Chondrocyte (in vitro differentiated cells): ENCODE measurements around the gene AGBL3. TPM values are rescaled to one million over a fixed set of nuclear protein-coding genes. Genes with fewer than 3 reads are reported as not detected.

ENCODE experiments used
- DNase-seq: peaks from one replicate; pipeline ENCODE4 v3.0.0; 2021; ENCODE audit warnings: mixed read lengths, low spot score
- H3K27ac Mint-ChIP-seq: one replicate; pipeline ENCODE4 v1.8.0; 2021; ENCODE audit warnings: mild to moderate bottlenecking, moderate library complexity, mixed read lengths; ENCODE audit not compliant: unreplicated experiment
- H3K27me3 Mint-ChIP-seq: 2 replicates; pipeline ENCODE4 v1.8.0; 2021; ENCODE audit warnings: low read depth, mixed read lengths
- H3K36me3 Mint-ChIP-seq: 2 replicates; pipeline ENCODE4 v1.8.0; 2021; ENCODE audit warnings: low read depth, mixed read lengths
- H3K4me1 Mint-ChIP-seq: 2 replicates; pipeline ENCODE4 v1.8.0; 2021; ENCODE audit warnings: low read depth, mild to moderate bottlenecking, mixed read lengths
- H3K4me3 Mint-ChIP-seq: one replicate; pipeline ENCODE4 v1.8.0; 2021; ENCODE audit warnings: mild to moderate bottlenecking, moderate library complexity, mixed read lengths; ENCODE audit not compliant: unreplicated experiment
- H3K9me3 Mint-ChIP-seq: 2 replicates; pipeline ENCODE4 v1.8.0; 2021; ENCODE audit warnings: low read depth, mixed read lengths
- total RNA-seq: library from RNA; stranded (reverse); gene quantifications from 3 replicates; pipeline ENCODE4 v1.2.1, GENCODE V29; 2021
- TF ChIP-seq, protein P1 (sequence below): fragments of 200-600 bp; sonication (generic); IDR thresholded peaks from 2 replicates; pipeline ENCODE4 v1.5.0; 2021; ENCODE audit warnings: antibody characterized with exemption, mild to moderate bottlenecking, moderate library complexity

AGBL3 gene
- total RNA-seq, 1 donor from 2014 or later, result 0.30 TPM

DNA sequence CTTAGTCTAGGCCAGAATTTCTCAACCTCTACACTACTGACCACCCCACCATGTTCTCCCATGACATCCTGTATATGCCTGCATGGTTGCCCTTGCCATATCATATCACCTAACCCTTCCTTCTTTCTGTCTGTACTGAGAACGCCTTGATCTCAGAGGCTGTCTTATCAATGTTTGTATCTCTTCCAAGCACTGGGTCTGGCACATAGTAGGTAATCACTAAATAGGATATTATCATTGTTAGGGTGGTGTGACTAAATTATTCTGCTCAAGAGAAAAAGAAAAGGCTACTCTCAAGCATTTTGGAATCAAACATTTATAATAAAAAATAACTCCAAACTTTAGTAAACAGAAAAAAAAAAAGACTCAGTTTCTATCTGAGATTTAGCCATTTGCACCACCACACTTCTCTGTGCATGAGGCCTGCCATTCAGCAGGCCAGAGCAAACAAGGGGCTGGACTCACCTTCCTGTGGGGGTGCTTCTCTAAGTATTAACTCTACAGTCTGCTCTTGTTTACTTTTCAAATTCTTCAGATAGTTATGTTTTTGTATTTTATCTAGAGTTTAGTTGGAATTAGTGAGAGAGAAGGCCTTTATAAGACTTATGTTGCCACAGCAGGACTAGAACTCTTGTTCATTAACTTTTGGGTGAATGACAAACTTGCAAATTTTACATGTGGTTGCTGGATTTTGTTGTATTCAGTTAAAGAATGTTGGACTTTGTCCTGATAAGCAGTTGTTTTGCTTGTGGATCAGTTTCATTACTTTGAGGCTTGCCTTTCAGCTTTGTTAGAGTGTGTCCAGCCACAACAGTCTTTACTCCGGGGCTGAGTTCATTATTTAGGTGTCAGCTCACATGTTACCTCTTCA, 5.4 kb downstream of the AGBL3 start:
- no peak for DNase-seq
- Mint-ChIP-seq H3K27ac (peak overlapping the region; percentile 43), H3K9me3 (no peaks in the 10 kb centered on the region), H3K27me3 (no peaks in the 10 kb centered on the region), H3K4me3 (no peak overlapping the region), H3K36me3 (peaks cover 2% of the 10 kb centered on the region), H3K4me1 (peaks cover 46% of the 10 kb centered on the region)
- TF ChIP-seq, protein P1, sequence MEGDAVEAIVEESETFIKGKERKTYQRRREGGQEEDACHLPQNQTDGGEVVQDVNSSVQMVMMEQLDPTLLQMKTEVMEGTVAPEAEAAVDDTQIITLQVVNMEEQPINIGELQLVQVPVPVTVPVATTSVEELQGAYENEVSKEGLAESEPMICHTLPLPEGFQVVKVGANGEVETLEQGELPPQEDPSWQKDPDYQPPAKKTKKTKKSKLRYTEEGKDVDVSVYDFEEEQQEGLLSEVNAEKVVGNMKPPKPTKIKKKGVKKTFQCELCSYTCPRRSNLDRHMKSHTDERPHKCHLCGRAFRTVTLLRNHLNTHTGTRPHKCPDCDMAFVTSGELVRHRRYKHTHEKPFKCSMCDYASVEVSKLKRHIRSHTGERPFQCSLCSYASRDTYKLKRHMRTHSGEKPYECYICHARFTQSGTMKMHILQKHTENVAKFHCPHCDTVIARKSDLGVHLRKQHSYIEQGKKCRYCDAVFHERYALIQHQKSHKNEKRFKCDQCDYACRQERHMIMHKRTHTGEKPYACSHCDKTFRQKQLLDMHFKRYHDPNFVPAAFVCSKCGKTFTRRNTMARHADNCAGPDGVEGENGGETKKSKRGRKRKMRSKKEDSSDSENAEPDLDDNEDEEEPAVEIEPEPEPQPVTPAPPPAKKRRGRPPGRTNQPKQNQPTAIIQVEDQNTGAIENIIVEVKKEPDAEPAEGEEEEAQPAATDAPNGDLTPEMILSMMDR, result no peak

DNA sequence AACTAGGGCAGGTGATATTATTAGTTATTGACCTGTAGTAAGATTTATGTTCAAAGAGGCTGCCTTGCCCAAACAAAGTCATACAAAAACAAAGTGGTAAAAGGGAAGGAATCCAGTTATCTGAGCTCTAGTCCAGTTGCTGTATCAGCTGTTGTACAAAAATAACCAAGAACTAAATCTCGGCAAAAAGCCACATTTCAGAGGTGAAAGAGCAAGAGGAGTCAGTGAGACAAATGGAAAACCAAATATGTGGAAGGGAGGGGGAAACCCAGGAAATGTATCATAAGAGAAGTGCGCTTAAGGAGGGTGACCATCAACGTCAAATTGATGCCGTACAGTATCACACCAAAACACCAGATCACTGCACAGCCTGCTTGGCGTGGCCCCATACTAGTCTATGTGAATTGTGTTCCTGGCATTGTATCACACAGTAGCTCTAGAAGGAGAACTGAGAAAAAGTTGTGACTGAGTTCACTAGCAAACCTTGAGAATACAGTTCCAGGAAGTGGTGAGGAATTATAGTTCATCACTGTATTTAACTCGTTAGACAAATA, 6.4 kb downstream of the AGBL3 start:
- Mint-ChIP-seq H3K4me1 (peaks cover 39% of the 10 kb centered on the region), H3K27me3 (no peaks in the 10 kb centered on the region), H3K9me3 (no peaks in the 10 kb centered on the region), H3K27ac (peak overlapping the region; percentile 43), H3K36me3 (peaks cover 2% of the 10 kb centered on the region), H3K4me3 (no peak overlapping the region)
- TF ChIP-seq, protein P1, result no peak
- no peak for DNase-seq

GRCh38 chr7:134993877-134994456, 7.7 kb downstream of the AGBL3 start:
- Mint-ChIP-seq H3K9me3 (no peaks in the 10 kb centered on the region), H3K36me3 (no peaks in the 10 kb centered on the region), H3K4me1 (peaks cover 35% of the 10 kb centered on the region), H3K27ac (peak overlapping the region; percentile 58), H3K27me3 (no peaks in the 10 kb centered on the region), H3K4me3 (no peak overlapping the region)
- TF ChIP-seq, protein P1, result no peak
- no peak for DNase-seq

DNA sequence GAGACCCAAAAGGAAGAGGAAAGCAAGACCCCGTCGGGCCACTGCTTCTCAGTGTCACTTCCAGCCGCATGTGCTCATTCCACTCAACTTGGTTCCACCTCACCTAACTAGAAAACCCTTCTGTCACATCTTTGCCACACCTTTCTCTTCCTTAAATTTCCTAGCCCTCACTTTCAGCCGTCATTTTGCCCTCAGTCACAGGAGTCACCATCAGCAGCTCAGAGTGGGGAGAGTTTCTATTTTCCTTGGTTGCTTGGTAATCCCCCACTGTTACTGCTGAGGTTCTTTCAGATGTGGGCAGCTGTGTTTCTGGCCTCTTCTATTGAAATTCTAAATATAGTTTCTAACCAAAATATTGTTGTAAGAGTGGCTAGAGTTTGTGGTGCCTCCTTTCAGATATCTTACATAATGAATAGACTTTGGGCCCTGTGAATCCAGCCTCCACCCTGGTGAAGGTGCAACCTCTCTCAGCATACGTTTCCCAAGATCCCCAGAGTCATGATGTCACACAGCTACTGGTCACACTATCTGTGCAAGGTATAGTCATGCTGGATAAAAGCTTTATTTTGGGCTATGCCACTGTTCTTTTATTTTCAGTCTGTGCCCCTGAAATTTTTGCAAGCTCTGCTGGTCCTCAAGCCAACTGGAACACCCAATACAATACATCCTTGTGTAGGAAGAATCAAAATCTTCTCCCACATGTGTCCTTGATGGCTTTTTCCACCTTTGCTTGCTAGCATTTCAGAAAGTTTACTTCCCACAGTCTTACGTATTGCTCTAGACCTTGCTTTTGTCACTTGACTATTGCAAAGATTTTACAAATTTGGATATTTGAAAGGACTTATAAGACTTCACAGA, 9.2 kb downstream of the AGBL3 start:
- TF ChIP-seq, protein P1, result no peak
- Mint-ChIP-seq H3K9me3 (peaks cover 4% of the 10 kb centered on the region), H3K4me3 (no peak overlapping the region), H3K27me3 (no peaks in the 10 kb centered on the region), H3K36me3 (no peaks in the 10 kb centered on the region), H3K4me1 (peaks cover 35% of the 10 kb centered on the region), H3K27ac (peak overlapping the region; percentile 85)
- DNase-seq, result no peak

- peaks cover 7% of the 10 kb centered on the region for H3K9me3 Mint-ChIP-seq
- no peak overlapping the region for H3K27ac Mint-ChIP-seq
- H3K27me3 Mint-ChIP-seq, result no peaks in the 10 kb centered on the region
Observed at GRCh38 chr7:134996097-134996550, 9.8 kb downstream of the AGBL3 start.

More at GRCh38 chr7:134996097-134996550, 9.8 kb downstream of the AGBL3 start:
- TF ChIP-seq, protein P1, result no peak
- H3K4me3 Mint-ChIP-seq, result no peak overlapping the region
- no peaks in the 10 kb centered on the region for H3K36me3 Mint-ChIP-seq
- no peak for DNase-seq
- peaks cover 29% of the 10 kb centered on the region for H3K4me1 Mint-ChIP-seq
